ENCODE results near the gene CXXC5. TPM values are rescaled to one million over a fixed set of nuclear protein-coding genes. Genes with fewer than 3 reads are reported as not detected.

CXXC5 gene
- total and polyA plus RNA-seq, 9 of the 15 experiments (the other 6 are each of a cell fraction or from before 2014, with no cell fraction given): 1.9 to 123 (median 45.8) TPM

DNA sequence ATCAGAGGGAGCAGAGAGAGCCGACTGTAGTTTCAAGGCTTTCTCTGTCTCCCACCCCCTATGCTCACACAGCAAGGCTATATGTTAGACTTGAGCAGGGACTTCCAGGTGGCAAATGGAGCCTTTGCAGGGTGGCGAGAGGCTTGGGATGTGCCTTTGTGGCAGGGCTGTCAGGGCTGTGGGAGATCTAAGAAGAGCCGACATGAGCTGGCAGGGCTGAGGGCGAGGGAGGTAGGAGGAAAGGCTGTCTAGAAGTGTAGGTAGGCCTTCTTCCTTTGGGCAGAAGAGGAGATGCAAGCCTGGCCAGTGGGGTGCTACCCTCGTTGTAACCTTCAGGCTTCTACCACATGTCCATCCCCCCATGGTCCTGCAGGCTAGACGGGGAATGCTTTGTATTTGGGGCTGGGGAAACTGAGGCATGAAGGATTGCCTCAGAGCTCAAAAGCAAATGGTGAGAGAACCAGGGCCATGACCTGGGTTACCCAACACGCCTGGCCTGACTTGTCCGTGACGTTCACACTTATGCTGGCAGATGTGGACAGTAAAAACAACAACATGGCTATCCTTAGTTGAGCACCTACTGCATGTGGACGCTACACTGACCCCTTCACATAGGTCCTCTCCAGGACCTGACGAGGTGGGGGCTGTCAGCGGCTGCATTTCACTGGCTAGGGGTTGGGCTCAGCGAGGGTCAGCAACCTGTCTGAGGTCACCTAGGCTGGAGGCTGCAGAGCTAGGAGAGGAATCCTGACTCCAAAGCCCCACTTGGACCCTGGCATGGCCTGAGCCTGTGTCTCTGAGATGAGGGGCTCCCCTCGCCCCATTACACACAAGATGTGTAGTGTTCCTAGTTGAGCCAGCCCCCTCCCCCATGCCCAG lies 15.3 kb downstream of the CXXC5 start:
- ChIA-PET CTCF (ENCODE audit: low intra/inter-chr PET ratio) (no interaction called here), POLR2A (interaction anchor here (0.9 to 2.8 kb wide), 4 partner anchors 9 to 28 kb away, joined by 4 to 13 read pairs (median 8); no protein-coding TSS in a partner anchor)
- peaks cover 59% of the 10 kb centered on the region; the same call in 2 of the 3 replicates for H3K36me3 ChIP-seq (ENCODE audit: control insufficient read depth, insufficient read depth, low read length)
- WGBS (ENCODE audit: insufficient coverage, low coverage, missing lambda C conversion rate): 80% methylated on average over 13 of the region's 14 CpGs
- peak overlapping the region; percentile 49; the same call in 2 of the 3 replicates for H3K27ac ChIP-seq (ENCODE audit: extremely low read depth, low read depth, low read length)
- in situ Hi-C loops (cut with MboI) (no loop called here), intact Hi-C loops (cut with micrococcal nuclease) (no loop called here)
- FAIRE-seq: no peak
- H3K27me3 ChIP-seq (ENCODE audit: control insufficient read depth in 2 of 2, insufficient read depth in 2 of 2, low read length in 2 of 2): no peaks in the 10 kb centered on the region
- peaks cover 100% of the 10 kb centered on the region for H3K79me2 ChIP-seq (ENCODE audit: control insufficient read depth, insufficient read depth, low read length)
- H3K9me1 ChIP-seq (ENCODE audit: control insufficient read depth, insufficient read depth, low read length): peaks cover 8% of the 10 kb centered on the region
- no peak overlapping the region for H3K4me3 ChIP-seq
- no TSS peak for BruUV-seq (replicated peaks)
- DNase-seq (ENCODE audit: extremely low read depth in 1 of 4, low spot score in 3 of 4): no peak
- no peak overlapping the region; the same call in 1 of the 2 replicates for H3K4me2 ChIP-seq (ENCODE audit: insufficient read depth, low read length)
- no peak for ATAC-seq
- peak overlapping the region in 1 of 2 experiments; percentile 77; a peak in 2 of 4 replicates for H3K9ac ChIP-seq (ENCODE audit: insufficient read depth in 1 of 2, low read depth in 2 of 2, low read length in 2 of 2)
- peaks cover 82 to 90% of the 10 kb centered on the region in 2 experiments for H3K4me1 ChIP-seq (replicated peaks in 1 of 2; ENCODE audit: control insufficient read depth in 2 of 2, insufficient read depth in 2 of 2, low read length in 2 of 2)
- H2AFZ ChIP-seq (ENCODE audit: low read depth, low read length): no peak overlapping the region
- H4K20me1 ChIP-seq (replicated peaks; ENCODE audit: control insufficient read depth, insufficient read depth, low read length): peaks cover 56% of the 10 kb centered on the region; the same call in 1 of the 2 replicates
- no peaks in the 10 kb centered on the region for H3K9me3 ChIP-seq (replicated peaks; ENCODE audit: control insufficient read depth, insufficient read depth, low read depth, low read length)
- TF ChIP-seq MAX (CRISPR knock-in tag; IDR thresholded peaks at IDR 0.05) (peak; percentile 31; the same call in 1 of the 2 replicates), BCOR (IDR thresholded peaks at IDR 0.05) (peak; percentile 12; the same call in 1 of the 2 replicates), SIN3B (IDR thresholded peaks at IDR 0.05; ENCODE audit: low read depth) (no peak)
- TF ChIP-seq, protein P1, sequence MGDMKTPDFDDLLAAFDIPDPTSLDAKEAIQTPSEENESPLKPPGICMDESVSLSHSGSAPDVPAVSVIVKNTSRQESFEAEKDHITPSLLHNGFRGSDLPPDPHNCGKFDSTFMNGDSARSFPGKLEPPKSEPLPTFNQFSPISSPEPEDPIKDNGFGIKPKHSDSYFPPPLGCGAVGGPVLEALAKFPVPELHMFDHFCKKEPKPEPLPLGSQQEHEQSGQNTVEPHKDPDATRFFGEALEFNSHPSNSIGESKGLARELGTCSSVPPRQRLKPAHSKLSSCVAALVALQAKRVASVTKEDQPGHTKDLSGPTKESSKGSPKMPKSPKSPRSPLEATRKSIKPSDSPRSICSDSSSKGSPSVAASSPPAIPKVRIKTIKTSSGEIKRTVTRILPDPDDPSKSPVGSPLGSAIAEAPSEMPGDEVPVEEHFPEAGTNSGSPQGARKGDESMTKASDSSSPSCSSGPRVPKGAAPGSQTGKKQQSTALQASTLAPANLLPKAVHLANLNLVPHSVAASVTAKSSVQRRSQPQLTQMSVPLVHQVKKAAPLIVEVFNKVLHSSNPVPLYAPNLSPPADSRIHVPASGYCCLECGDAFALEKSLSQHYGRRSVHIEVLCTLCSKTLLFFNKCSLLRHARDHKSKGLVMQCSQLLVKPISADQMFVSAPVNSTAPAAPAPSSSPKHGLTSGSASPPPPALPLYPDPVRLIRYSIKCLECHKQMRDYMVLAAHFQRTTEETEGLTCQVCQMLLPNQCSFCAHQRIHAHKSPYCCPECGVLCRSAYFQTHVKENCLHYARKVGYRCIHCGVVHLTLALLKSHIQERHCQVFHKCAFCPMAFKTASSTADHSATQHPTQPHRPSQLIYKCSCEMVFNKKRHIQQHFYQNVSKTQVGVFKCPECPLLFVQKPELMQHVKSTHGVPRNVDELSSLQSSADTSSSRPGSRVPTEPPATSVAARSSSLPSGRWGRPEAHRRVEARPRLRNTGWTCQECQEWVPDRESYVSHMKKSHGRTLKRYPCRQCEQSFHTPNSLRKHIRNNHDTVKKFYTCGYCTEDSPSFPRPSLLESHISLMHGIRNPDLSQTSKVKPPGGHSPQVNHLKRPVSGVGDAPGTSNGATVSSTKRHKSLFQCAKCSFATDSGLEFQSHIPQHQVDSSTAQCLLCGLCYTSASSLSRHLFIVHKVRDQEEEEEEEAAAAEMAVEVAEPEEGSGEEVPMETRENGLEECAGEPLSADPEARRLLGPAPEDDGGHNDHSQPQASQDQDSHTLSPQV (IDR thresholded peaks at IDR 0.05): 0 out of 2 replicates have a peak, but pooled peaks have one; percentile 27

All from K562 (cell line).